Thymus (tissue), 11 donors: ENCODE data around the gene ADGRB3. TPM values are rescaled to one million over a fixed set of nuclear protein-coding genes. Genes with fewer than 3 reads are reported as not detected.

ENCODE experiments used
- DNase-seq, 9 donors: peaks; one replicate each; pipeline ENCODE4 v3.0.0-alpha.2; 2013; ENCODE audit warnings: low spot score in 9 of 9, low read depth in 6 of 9, missing footprints in 1 of 9
- H3K27ac ChIP-seq, 2 donors: one replicate each; pipeline ENCODE4 v1.5.1; 2013; ENCODE audit warnings: control low read depth in 1 of 2, low read depth in 1 of 2, low read length in 1 of 2, mild to moderate bottlenecking in 1 of 2, moderate library complexity in 1 of 2
- H3K27me3 ChIP-seq, 2 donors: one replicate each; pipeline ENCODE4 v1.5.1; 2013; ENCODE audit warnings: low read length in 1 of 2; ENCODE audit not compliant: control insufficient read depth in 2 of 2, insufficient read depth in 1 of 2
- H3K36me3 ChIP-seq, 2 donors: one replicate each; pipeline ENCODE4 v1.5.1; 2013; ENCODE audit warnings: low read length in 1 of 2, mild to moderate bottlenecking in 1 of 2, moderate library complexity in 1 of 2; ENCODE audit not compliant: control insufficient read depth in 2 of 2, insufficient read depth in 2 of 2
- H3K4me1 ChIP-seq, 2 donors: one replicate each; pipeline ENCODE4 v1.5.1; 2013; ENCODE audit warnings: low read length in 2 of 2; ENCODE audit not compliant: control insufficient read depth in 2 of 2, insufficient read depth in 2 of 2
- H3K4me3 ChIP-seq, 2 donors: one replicate each; pipeline ENCODE4 v1.5.1; 2013; ENCODE audit warnings: low read length in 2 of 2, control low read depth in 1 of 2, mild to moderate bottlenecking in 1 of 2
- H3K9me3 ChIP-seq, 2 donors: one replicate each; pipeline ENCODE4 v1.5.1; 2013; ENCODE audit warnings: low read length in 1 of 2, mild to moderate bottlenecking in 1 of 2; ENCODE audit not compliant: control insufficient read depth in 2 of 2, insufficient read depth in 1 of 2
- WGBS: extraction: QIAGEN DNeasy Blood & Tissue Kit; methylation state at CpG from one replicate; pipeline ENCODE4 v1.1.7; 2013; 5-methylcytosine and 5-hydroxymethylcytosine counted together
- polyA plus RNA-seq: library from polyadenylated mRNA; stranded (reverse); fragments of 200-250 nt; gene quantifications from one replicate; pipeline ENCODE4 v1.2.3, GENCODE V29; 2013
- total RNA-seq: library from RNA; stranded (reverse); fragments of 120-200 nt; gene quantifications from one replicate; pipeline ENCODE4 v1.2.4, GENCODE V29; 2013
- donor health status: healthy.

ADGRB3 gene
- total and polyA plus RNA-seq, 2 donors: 0.09 TPM

GRCh38 chr6:68704485-68704884, 69.4 kb downstream of the ADGRB3 start:
- no peaks in the 10 kb centered on the region for H3K36me3 ChIP-seq
- H3K4me1 ChIP-seq: no peaks in the 10 kb centered on the region
- H3K27me3 ChIP-seq: no peaks in the 10 kb centered on the region
- H3K9me3 ChIP-seq: no peaks in the 10 kb centered on the region
- no peak overlapping the region for H3K27ac ChIP-seq
- H3K4me3 ChIP-seq: no peak overlapping the region
- no peak for DNase-seq

DNA sequence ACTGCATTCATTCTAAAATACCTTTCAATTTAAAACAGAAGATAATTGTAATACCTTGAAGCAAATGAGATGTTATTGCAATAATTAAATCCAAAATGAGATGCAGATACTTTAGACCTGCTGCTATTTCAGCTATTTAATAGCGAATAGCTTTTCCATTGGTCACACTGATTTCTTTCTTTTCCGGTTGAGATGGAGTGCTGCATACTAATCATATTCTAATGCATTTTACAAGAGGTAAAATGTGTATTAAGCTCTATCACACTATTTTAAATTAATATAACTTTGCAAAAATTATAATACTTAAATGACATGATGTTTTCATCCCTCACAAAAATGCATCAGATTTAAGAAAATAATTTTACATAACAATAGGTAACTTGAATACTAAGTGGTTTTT, 74.0 kb downstream of the ADGRB3 start:
- 97% methylated on average over 2 of the region's 2 CpGs for WGBS
- no peaks in the 10 kb centered on the region for H3K4me1 ChIP-seq
- no peaks in the 10 kb centered on the region for H3K36me3 ChIP-seq
- DNase-seq: no peak
- H3K27ac ChIP-seq: no peak overlapping the region
- no peak overlapping the region for H3K4me3 ChIP-seq
- H3K9me3 ChIP-seq: no peaks in the 10 kb centered on the region
- no peaks in the 10 kb centered on the region for H3K27me3 ChIP-seq

DNA sequence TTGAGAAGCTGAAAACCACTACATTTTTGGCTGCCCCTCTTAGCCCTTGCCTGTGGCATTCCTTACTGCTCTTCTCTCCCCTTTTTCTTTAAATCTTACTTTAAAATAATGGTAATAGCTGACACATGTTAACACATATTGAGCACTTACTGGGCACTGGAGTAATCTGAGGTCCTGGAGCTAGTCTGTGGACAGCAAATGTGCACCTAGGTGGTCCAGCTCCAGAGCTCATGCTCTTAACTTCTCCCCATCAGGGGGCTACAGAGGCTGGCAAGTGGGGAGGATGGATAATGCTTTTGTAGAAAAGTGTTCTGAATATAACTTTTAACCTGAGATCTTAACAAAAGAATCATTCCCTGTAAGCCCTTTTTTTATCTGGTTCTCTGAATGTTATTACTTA, 74.8 kb downstream of the ADGRB3 start:
- no peak overlapping the region for H3K27ac ChIP-seq
- DNase-seq: no peak
- no peaks in the 10 kb centered on the region for H3K4me1 ChIP-seq
- no peaks in the 10 kb centered on the region for H3K9me3 ChIP-seq
- no peaks in the 10 kb centered on the region for H3K36me3 ChIP-seq
- H3K27me3 ChIP-seq: no peaks in the 10 kb centered on the region
- H3K4me3 ChIP-seq: no peak overlapping the region

DNA sequence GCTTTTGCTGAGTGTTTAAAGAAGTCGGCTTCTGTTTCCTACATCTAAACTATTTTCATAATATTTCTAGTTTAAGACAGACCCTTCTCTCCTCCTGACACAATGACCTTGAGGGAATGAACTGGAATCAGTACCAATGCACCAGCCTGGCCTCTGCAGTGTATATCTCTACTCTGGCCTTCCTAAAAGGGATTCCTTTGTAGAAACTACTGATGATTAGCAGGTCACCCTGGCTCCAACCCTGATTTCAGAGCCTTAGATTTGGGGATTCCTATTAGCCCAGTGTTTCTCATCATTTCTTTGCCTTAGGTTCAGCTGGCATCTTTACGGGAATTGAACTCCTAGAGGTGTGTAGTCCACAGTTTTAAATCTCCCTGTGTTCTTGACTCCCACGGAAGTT, 75.4 kb downstream of the ADGRB3 start:
- no peak for DNase-seq
- Histone ChIP-seq H3K9me3 (no peaks in the 10 kb centered on the region), H3K4me3 (no peak overlapping the region), H3K4me1 (no peaks in the 10 kb centered on the region), H3K27ac (no peak overlapping the region), H3K27me3 (no peaks in the 10 kb centered on the region), H3K36me3 (no peaks in the 10 kb centered on the region)
- 78% methylated on average over 3 of the region's 3 CpGs for WGBS

GRCh38 chr6:68710916-68711315, 75.8 kb downstream of the ADGRB3 start:
- H3K4me3 ChIP-seq: no peak overlapping the region

GRCh38 chr6:68711386-68712000, 76.4 kb downstream of the ADGRB3 start:
- no peaks in the 10 kb centered on the region for H3K4me1 ChIP-seq
- no peaks in the 10 kb centered on the region for H3K9me3 ChIP-seq
- no peaks in the 10 kb centered on the region for H3K36me3 ChIP-seq
- no peak overlapping the region for H3K27ac ChIP-seq
- H3K4me3 ChIP-seq: no peak overlapping the region
- H3K27me3 ChIP-seq: no peaks in the 10 kb centered on the region
- WGBS: 95% methylated on average over 2 of the region's 2 CpGs
- no peak for DNase-seq

More at GRCh38 chr6:68710916-68711315, 75.8 kb downstream of the ADGRB3 start:
- 92% methylated on average over 3 of the region's 3 CpGs for WGBS
- DNase-seq: no peak
- no peaks in the 10 kb centered on the region for H3K9me3 ChIP-seq
- no peaks in the 10 kb centered on the region for H3K4me1 ChIP-seq
- no peak overlapping the region for H3K27ac ChIP-seq
- no peaks in the 10 kb centered on the region for H3K36me3 ChIP-seq
- H3K27me3 ChIP-seq: no peaks in the 10 kb centered on the region

DNA sequence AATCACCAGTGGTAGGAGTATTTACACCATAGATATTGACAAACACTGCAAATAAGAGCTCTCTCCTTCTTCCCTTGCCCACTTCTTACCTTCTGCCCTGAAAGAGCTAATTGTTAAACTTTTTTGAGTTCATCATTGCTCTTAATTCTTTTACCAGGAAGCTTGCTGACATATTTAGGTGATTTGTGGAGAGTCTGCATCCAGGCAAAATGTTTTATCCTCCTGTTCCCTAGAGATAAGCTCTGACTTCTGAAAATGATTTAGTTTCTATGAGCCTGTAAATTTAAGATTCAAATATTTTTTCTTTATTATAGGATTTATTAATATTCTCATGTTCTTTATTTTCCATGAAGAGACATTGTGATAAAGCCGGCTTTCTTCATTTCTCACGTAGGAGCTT, 81.5 kb downstream of the ADGRB3 start:
- Histone ChIP-seq H3K36me3 (no peaks in the 10 kb centered on the region), H3K9me3 (no peaks in the 10 kb centered on the region), H3K27ac (no peak overlapping the region), H3K27me3 (no peaks in the 10 kb centered on the region), H3K4me3 (no peak overlapping the region), H3K4me1 (no peaks in the 10 kb centered on the region)
- DNase-seq: no peak
- WGBS: 64% methylated on average over 2 of the region's 2 CpGs

DNA sequence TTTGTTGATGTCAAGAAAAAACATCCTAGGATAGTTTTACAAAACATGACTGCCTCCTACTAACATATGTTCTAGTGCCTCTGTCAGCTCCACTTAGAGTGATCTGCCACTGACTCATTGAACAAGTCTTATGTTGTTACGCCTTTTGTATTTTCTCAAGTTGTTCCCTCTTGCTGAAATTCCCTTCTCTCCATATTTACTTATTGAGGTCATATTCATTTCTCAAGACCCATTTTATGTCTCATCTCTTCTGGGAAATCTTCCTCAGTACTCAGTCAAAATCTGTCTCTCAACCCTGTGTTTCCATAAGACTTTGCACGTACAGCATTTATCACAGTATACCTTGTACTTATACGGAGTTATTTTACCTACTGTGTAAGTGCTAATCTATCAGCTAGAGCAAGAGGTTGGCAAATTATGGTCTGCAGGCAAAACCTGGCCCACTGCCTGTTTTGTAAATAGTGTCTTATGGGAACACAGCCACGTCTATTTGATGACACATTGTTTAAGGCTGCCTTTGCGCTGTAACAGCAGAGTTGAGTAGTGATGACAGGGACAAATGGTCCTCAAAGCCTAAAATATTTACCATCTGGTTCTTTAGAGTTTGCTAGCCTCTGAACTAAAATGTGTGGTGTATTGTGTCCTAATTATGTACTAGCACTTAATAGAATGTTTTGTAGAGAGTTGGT, 83.4 kb downstream of the ADGRB3 start:
- H3K9me3 ChIP-seq: no peaks in the 10 kb centered on the region

DNA sequence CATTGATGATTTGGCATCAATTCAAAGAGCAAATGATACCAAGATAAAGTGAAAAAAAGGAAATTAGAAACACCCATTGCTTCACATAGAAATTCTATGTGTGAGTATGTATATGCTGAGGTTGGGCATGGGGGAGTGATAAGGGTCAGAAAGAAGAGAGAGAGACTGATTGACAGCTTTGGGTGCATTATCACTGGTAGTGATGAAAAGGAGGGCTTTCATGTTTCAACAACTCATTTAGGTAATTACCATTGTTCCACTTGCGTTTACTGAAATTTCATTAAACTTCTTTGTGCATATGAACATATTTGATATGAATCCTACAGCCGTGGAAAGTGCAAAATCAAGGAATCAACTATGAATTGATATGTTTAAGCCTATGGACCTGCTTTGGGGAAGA, 84.7 kb downstream of the ADGRB3 start:
- H3K36me3 ChIP-seq: no peaks in the 10 kb centered on the region
- no peaks in the 10 kb centered on the region for H3K9me3 ChIP-seq
- no peaks in the 10 kb centered on the region for H3K4me1 ChIP-seq
- H3K27me3 ChIP-seq: no peaks in the 10 kb centered on the region
- DNase-seq: no peak
- H3K27ac ChIP-seq: no peak overlapping the region
- WGBS: 95% methylated on average over 2 of the region's 2 CpGs
- no peak overlapping the region for H3K4me3 ChIP-seq

More for the DNA sequence above, 83.4 kb downstream of the ADGRB3 start:
- Histone ChIP-seq H3K4me1 (no peaks in the 10 kb centered on the region), H3K36me3 (no peaks in the 10 kb centered on the region), H3K27me3 (no peaks in the 10 kb centered on the region), H3K4me3 (no peak overlapping the region), H3K27ac (no peak overlapping the region)
- no peak for DNase-seq
- 92% methylated on average over 5 of the region's 5 CpGs for WGBS
